ENCODE data around the gene KRT8.

- TF ChIP-seq CTCF (IDR thresholded peaks at IDR 0.05): no peak
- TF ChIP-seq EZH2 (IDR thresholded peaks at IDR 0.05; ENCODE audit: borderline replicate concordance, insufficient read depth, low read depth, low read length, poor library complexity, severe bottlenecking): no peak
These were observed 13.9 kb upstream of the KRT8 start for GRCh38 chr12:52918784-52919183.
